A673 (cell line): ENCODE results near the gene ARHGAP26.

Experiments
- EZH2 ChIP-seq: fragments of 200-600 bp; sonication (generic); IDR thresholded peaks from 2 replicates; pipeline ENCODE4 v1.6.1; 2017; ENCODE audit warnings: borderline replicate concordance, low read depth, mild to moderate bottlenecking, mixed read lengths, antibody characterized with exemption, low read length; ENCODE audit not compliant: poor library complexity, severe bottlenecking
- TF ChIP-seq, protein P1 (sequence below): fragments of 300-800, 200-600 bp; sonication (generic); conservative IDR thresholded peaks from 2 replicates; pipeline ENCODE4 v1.5.1; 2017; ENCODE audit warnings: low read depth, mild to moderate bottlenecking, antibody characterized with exemption, low read length, moderate library complexity, mixed read lengths

DNA sequence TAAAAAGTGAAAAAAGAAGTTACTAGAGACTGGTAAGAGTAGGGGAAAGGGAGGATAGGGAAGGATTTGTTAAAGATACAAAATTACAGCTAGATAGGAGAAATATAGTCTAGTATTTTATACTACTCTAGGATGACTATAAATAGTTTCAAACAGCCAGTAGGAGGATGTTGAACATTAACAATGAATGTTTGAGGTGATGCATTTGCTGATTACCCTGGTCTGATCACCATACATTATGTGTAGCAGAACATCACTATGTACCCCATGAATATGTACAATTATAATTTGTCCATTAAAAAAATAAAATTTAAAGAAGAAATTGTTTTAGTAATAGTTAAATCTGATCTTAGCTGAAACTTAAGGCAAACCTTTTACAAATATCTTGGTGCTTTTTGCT, 302.6 kb downstream of the ARHGAP26 start:
- no peak for TF ChIP-seq EZH2
- TF ChIP-seq, protein P1, sequence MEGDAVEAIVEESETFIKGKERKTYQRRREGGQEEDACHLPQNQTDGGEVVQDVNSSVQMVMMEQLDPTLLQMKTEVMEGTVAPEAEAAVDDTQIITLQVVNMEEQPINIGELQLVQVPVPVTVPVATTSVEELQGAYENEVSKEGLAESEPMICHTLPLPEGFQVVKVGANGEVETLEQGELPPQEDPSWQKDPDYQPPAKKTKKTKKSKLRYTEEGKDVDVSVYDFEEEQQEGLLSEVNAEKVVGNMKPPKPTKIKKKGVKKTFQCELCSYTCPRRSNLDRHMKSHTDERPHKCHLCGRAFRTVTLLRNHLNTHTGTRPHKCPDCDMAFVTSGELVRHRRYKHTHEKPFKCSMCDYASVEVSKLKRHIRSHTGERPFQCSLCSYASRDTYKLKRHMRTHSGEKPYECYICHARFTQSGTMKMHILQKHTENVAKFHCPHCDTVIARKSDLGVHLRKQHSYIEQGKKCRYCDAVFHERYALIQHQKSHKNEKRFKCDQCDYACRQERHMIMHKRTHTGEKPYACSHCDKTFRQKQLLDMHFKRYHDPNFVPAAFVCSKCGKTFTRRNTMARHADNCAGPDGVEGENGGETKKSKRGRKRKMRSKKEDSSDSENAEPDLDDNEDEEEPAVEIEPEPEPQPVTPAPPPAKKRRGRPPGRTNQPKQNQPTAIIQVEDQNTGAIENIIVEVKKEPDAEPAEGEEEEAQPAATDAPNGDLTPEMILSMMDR = no peak
